Stimulated activated CD8-positive, alpha-beta memory T cell treated with anti-CD3 and anti-CD28 coated beads, Interleukin-4, amount 100 ng/mL, for 4 hours (primary cell): ENCODE results near the gene PRM3.

Source experiments
- DNase-seq, 2 donors: peaks; one replicate each; pipeline ENCODE4 v3.0.0-alpha.2; 2020; ENCODE audit warnings: low read depth in 2 of 2, low spot score in 1 of 2

The PRM3 gene

GRCh38 chr16:11283820-11284248, 10.4 kb upstream of the PRM3 start:
- DNase-seq = no peak

- DNase-seq = no peak
These were observed 7.4 kb upstream of the PRM3 start, which contains the start of gene PRM1 for GRCh38 chr16:11280616-11281522. TSS of gene PRM1 (minus strand) at chr16:11281330. CDS start at chr16:11281238, 92 bp downstream.

- DNase-seq = no peak
These were observed 5.5 kb upstream of the PRM3 start for GRCh38 chr16:11278681-11279628.

DNA sequence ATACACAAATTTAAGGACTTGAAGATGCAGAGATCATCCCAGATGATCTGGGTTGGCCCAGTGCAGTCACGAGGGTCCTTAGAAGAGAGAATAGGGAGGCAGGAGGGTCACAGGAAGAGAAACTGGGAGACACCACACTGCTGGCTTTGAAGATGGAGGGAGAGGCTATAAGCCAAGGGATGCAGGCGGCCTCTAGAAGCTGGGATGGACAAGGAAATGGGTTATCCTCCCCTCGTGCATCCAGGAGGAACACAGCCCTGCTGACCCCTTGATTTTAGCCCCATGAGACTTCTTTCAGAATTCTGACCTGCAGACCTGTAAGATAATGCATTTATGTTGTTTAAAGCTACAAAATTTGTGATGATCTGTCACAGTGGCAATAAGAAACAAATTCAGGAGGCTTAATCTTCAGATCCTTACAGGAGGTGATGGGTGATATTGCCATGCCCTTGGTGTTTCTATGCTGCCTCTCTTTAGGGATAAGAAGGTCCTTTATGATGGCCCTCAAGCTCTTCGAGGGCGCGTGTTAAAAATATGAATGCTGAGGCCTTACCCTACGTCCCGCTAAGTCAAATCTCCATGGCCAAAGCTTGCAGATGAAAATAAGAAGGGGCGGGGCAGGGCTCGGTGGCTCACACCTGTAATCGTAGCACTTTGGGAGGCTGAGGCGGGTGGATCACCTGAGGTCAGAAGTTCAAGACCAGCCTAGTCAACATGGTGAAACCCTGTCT, 4.3 kb upstream of the PRM3 start:
- no peak for DNase-seq

GRCh38 chr16:11276896-11277593, 3.6 kb upstream of the PRM3 start:
- DNase-seq = no peak

GRCh38 chr16:11276143-11276895, 2.9 kb upstream of the PRM3 start, which contains the start of gene PRM2:
TSS of gene PRM2 (minus strand) at chr16:11276480. CDS start at chr16:11276370, 110 bp downstream.
- no peak for DNase-seq

GRCh38 chr16:11274964-11275363, 1.5 kb upstream of the PRM3 start:
- no peak for DNase-seq

DNA sequence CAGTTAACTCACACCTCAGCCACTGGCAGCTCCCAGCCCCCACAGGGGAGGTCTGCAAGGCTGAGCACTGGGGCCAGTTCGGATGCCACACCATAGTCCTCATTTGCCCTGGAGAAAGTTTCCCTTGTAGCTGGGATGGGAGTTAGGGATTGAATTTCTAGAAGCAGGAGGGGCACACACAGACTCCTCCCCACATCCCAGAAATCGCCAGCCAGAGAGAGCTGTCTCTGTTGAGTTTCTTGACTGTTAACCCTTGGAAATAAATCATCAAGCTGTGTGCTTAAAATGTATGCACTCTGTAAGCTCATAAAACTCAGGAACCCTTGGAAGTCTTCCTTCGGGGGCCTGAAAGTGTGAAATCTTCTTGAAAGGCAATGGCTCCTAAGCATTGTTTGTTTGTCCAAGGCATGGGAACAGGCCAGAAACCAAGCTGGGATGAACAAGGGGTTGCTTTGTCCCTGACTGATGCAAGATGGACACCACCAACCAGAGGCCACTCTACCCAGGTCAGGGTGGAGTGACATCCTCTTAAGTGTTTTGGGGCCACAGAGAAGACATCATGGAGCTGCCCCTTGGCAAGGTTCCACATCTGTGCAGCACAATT, 394 bp upstream of the PRM3 start:
- no peak for DNase-seq

- DNase-seq = no peak
These were observed 945 bp downstream of the PRM3 start for GRCh38 chr16:11272484-11272883.

- DNase-seq = no peak
These were observed 1.8 kb downstream of the PRM3 start for GRCh38 chr16:11271610-11272009.

DNA sequence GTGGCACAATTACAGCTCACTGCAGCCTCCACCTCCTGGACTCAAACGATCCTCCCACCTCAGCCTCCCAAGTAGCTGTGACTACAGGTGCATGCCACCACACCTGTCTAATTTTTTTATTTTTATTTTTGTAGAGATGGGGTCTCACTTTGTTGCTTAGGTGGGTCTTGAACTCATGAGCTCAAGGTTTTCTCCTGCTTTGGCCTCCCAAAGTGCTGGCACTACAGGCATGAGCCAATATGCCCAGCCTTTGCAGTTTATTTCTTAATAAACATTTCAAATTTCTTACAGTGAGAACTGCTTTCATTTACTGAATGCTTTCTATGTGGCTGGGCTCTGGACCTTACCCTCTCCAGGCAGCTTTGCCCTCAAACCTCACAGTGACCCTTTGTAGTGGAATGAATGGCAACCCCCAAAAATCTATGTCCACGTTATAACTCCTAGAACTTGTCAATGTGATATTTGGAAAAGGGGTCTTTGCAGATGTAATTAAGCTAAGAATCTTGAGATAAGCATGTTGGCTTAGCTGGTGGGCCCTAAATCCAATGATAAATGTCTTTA, 2.7 kb downstream of the PRM3 start:
- DNase-seq = no peak

DNA sequence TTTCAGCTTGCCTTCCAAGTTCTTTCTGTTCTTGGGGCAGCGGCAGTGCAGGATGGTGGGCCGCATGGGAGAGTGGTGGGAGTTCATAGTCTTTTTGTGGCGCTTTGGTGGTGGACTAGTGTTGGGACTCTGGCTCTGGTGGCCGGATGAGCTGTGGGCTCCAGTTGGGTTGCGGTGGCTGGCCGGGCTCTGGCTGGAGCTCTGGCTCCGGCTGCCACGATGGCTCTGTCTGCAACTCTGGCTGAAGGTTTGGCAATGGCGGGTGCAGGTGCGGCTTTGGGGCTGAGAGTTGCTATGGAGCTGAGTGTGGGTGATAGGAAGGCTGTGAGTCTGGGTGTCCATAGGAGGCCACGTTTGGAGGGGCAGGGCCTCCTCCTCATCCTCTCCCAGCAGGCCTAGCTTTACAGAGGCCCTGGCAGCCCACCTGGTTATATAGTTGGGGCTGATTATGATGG, 4.5 kb downstream of the PRM3 start, which contains the start of gene TNP2:
Gene TNP2 (minus strand): TSS at position 405 of the 455 bp plus-strand sequence. CDS start 63 bp downstream, at position 342.
- DNase-seq = no peak

GRCh38 chr16:11265124-11265523, 8.3 kb downstream of the PRM3 start:
- no peak for DNase-seq

- DNase-seq = no peak
These were observed 9.1 kb downstream of the PRM3 start for GRCh38 chr16:11264155-11264832.

DNA sequence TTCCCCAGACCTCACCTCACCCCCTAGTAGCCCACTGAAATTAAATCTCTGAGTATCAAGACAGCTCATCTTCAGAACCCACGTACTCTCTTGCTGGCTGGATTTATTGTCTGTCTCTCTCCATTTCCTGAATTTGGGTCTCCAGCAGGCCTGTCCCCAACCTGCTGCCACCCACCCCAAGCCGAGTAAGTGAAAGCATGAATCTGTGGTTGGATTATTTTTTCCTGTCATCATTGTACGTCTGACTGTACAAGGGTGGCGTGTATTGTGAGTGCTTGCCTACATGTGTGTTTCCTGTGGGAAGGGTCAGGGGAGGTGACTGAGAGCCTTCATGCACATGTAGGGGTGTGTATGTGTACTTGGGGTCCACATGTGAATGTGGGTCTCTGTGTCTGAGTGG, 9.7 kb downstream of the PRM3 start:
- no peak for DNase-seq

- no peak for DNase-seq
These were observed 10.5 kb downstream of the PRM3 start for GRCh38 chr16:11262915-11263314.

GRCh38 chr16:11260596-11260966, 12.8 kb downstream of the PRM3 start:
- no peak for DNase-seq
